ENCODE results near the gene CNOT6.
"Not testable (repeated sequence)": the region's sequence is repeated elsewhere in the genome, so short reads cannot be mapped to it uniquely, and the experiment has no call there.

Gene CNOT6

GRCh38 chr5:180471866-180472265 is 22.3 kb upstream of the CNOT6 start:
- no peak for DNase-seq (ENCODE audit: low read depth in 2 of 2)

- DNase-seq (ENCODE audit: low read depth in 2 of 2): no peak
Observed at GRCh38 chr5:180472269-180472668, 21.9 kb upstream of the CNOT6 start.

DNA sequence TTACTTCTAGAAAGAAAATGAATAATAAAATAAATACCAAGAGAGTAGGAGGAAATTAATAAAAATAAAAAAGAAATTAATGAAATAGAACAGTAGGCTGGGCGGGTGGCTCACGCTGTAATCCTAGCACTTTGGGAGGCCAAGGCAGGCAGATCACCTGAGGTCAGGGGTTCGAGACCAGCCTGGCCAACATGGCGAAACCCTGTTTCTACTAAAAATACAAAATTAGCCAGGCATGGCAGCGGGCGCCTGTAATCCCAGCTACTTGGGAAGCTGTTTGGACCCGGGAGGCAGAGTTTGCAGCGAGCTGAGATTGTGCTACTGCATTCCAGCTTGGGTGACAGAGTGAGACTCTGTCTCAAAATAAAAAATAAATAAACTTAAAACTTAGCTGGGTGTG is 20.8 kb upstream of the CNOT6 start:
- DNase-seq (ENCODE audit: low read depth in 2 of 2): not testable (repeated sequence)

DNA sequence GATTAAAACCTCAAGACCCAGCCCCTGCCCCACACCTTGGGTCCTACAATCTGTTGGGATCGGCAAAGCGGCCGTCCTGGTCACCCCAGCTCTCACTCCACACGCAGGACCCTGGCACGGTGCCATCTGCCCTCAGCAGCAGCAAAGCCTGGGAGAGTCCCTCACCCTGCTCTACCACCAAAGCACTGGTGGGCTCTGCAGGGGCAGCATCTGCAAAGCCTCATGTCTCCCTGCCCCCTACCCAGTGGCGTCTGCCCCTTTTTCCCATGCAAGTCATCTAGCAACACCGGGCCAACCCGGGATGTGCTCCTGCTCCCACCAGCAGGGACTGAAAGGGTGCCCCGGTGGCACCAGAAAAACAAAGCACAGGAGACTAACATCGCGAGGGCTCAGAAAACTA is 19.6 kb upstream of the CNOT6 start:
- no peak for DNase-seq (ENCODE audit: low read depth in 2 of 2)

DNA sequence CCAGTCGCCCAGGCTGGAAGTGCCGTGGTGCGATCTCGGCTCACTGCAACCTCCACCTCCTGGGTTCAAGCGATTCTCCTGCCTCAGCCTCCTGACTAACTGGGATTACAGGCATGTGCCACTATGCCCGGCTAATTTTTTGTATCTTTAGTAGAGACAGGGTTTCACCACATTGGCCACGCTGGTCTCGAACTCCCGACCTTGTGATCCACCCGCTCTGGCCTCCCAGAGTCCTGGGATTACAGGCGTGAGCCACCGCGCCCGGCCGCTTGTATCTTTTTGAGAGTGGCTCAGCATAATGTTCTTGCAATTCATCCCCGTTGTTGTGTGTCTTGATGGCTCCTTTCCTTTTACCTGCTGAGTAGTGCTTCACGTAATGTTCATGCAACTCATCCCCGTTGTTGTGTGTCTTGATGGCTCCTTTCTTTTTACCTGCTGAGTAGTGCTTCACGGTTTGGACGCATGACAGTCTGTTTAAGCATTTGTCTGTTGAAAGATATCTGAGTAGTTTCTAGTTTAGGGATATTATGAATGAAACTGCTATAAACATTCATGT is 18.1 kb upstream of the CNOT6 start:
- DNase-seq (ENCODE audit: low read depth in 2 of 2): not testable (repeated sequence)

DNA sequence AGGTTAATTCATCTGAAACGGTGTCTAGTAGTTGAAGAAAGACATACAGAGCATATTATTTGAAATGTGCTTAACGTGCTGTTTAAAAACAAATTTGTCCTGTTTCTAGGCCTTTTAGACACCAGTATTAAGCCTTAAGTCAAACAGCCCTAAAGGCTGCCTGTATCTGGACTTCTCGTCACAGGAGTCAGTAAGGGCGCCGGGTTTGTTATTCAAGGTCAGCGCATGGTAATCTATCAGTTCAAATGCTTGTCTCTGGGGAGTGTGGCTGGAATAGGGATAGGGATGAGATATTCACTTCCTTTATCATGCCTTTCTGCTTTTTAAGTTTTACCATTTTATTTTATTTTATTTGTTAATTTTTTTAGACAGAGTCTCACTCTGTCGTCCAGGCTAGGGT is 9.4 kb upstream of the CNOT6 start:
- no peak for DNase-seq (ENCODE audit: low read depth in 2 of 2)

- DNase-seq (ENCODE audit: low read depth in 2 of 2): no peak
Observed at GRCh38 chr5:180486636-180487149, 7.5 kb upstream of the CNOT6 start.

DNA sequence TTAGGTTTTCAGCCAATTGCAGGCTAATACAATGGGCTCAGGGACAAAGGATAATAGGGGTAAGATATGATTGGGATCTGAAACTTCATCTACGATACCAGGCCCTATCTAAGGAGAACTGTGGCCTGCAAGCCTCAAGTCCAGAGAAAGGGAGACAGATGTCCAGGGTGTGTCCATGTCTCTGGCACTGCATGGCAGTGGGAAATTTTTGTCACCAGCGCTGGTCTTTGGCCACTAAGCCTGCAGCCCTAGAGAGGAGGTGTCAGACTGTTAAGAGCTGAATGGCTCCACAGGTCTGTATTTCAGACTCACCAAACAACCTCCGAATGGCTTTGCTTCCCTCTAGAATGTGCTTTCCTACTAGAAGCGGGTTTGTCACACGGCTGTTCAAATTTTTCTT is 6.6 kb upstream of the CNOT6 start:
- DNase-seq (ENCODE audit: low read depth in 2 of 2): no peak

DNA sequence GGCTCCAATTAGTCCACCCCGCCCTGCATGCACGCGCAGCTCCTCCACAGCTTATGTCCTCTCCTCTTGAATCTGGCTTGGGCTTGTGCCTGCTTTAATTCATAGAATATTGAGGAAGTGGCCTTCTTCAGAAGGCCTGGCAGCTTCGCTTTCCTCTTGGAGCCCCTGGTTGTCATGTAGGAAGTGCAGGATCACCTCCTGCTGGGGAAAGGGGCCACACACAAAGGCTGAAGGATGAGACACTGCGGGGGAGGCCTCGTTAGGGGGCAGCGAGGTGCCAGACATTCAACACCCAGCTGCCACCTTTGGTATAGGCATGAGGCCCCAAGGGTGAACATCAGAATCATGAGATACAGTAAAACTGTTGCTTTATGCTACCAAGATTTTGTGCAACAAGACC is 2.7 kb upstream of the CNOT6 start:
- no peak for DNase-seq (ENCODE audit: low read depth in 2 of 2)

- no peak for DNase-seq (ENCODE audit: low read depth in 2 of 2)
Observed at GRCh38 chr5:180492226-180492903, 1.8 kb upstream of the CNOT6 start.

GRCh38 chr5:180494510-180495181 is 467 bp downstream of the CNOT6 start:
- DNase-seq (ENCODE audit: low read depth in 2 of 2): peak; percentile 11 to 46

DNA sequence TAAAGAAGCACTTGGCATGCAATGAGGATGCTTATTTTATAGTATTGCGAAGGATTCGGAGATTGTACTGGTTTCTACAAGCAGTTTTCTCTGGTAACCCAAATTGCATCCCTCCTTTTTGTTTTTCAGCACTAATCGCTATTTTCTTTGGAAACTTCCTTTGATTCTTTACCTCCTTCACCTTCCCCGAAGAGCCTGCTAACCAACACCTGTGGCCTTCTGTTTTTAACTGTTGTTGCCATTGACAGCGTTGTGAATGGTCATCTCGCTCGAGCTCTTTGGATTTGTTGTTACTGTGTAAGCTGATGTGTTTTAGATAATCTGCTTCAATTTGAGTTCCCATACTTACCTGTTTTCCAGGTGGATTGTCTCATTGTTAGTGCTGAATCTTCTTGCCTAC is 1.1 kb downstream of the CNOT6 start:
- DNase-seq (ENCODE audit: low read depth in 2 of 2): no peak

- no peak for DNase-seq (ENCODE audit: low read depth in 2 of 2)
Observed at GRCh38 chr5:180495991-180496741, 2.0 kb downstream of the CNOT6 start.

DNA sequence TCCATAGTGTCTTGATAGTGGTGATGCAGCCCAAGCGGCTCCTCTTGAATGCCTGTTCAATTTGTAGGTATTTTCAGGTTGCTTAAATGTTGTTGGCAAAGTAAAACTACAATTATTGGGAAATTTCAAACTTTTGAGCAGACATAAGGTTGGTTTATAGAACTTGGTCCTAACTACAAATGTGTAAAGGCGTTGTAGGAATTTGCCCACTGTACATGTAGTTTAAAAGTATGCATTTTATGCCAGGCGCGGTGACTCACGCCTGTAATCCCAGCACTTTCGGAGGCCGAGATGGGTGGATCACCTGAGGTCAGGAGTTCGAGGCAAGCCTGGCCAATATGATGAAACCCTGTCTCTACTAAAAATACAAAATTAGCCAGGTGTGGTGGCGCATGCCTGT is 2.6 kb downstream of the CNOT6 start:
- DNase-seq (ENCODE audit: low read depth in 2 of 2): not testable (repeated sequence)

DNA sequence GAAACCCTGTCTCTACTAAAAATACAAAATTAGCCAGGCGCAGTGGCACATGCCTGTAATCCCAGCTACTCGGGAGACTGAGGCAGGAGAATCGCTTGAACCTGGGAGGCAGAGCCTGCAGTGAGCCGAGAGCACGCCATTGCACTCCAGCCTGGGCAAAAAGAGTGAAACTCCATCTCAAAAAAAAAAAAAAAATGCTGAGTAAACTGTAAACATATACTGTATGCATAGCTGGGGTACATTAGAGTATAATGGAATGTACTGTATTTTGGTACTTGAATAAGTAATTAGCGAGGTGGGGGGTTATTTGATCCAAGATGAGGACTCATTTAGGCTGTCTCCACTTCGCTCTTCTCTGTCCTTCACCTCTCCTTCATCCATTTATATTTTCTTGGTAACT is 3.7 kb downstream of the CNOT6 start:
- not testable (repeated sequence) for DNase-seq (ENCODE audit: low read depth in 2 of 2)

- DNase-seq (ENCODE audit: low read depth in 2 of 2): no peak
Observed at GRCh38 chr5:180498378-180498777, 4.2 kb downstream of the CNOT6 start.

- no peak for DNase-seq (ENCODE audit: low read depth in 2 of 2)
Observed at GRCh38 chr5:180499684-180500083, 5.5 kb downstream of the CNOT6 start.

DNA sequence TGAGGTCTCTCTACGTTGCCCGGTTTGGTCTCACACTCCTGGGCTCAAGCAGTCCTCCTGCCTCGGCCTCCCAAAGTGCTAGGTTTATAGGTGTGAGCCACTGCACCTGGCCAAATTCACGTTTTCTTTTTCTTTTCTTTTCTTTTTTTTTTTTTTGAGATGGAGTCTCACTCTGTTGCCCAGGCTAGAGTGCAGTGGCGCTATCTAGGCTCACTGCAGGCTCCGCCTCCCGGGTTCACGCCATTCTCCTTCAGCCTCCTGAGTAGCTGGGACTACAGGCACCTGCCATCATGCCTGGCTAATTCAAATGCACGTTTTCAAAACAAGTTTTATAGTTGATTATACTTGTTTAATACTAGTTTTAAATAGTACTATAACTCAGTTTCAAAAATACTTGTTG is 6.1 kb downstream of the CNOT6 start:
- DNase-seq (ENCODE audit: low read depth in 2 of 2): not testable (repeated sequence)

- DNase-seq (ENCODE audit: low read depth in 2 of 2): no peak
Observed at GRCh38 chr5:180507661-180508060, 13.5 kb downstream of the CNOT6 start.

DNA sequence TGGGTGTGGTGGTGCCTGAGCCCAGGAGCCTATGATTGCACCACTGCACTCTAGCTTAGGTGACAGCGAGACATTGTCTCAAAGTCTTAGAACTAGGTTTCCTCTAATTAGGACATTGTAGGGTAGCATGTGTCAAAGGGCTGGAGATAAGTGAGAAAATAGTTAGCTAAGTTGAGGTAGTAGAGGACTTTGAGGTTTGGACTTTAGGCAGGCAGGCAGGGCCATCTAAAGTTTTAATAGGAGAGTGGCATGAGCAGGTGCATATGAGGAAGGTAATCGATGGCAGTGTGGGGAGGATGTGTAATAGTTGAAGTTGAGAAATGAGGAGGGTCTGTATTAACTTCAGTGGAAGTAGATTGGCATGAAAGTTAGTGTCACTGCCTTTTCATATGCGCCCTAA is 21.1 kb downstream of the CNOT6 start:
- no peak for DNase-seq (ENCODE audit: low read depth in 2 of 2)

- DNase-seq (ENCODE audit: low read depth in 2 of 2): not testable (repeated sequence)
Observed at GRCh38 chr5:180515974-180516373, 21.8 kb downstream of the CNOT6 start.

- no peak for DNase-seq (ENCODE audit: low read depth in 2 of 2)
Observed at GRCh38 chr5:180516440-180516839, 22.3 kb downstream of the CNOT6 start.
